Suppressor macrophage treated with lipopolysaccharide for 4 hours (primary cell): ENCODE results near the gene CACNA1H.
"Not testable (repeated sequence)": the region's sequence is repeated elsewhere in the genome, so short reads cannot be mapped to it uniquely, and the experiment has no call there.

Source experiments
- DNase-seq: peaks from one replicate; pipeline ENCODE4 v3.0.0-alpha.2; 2020

Gene CACNA1H

DNA sequence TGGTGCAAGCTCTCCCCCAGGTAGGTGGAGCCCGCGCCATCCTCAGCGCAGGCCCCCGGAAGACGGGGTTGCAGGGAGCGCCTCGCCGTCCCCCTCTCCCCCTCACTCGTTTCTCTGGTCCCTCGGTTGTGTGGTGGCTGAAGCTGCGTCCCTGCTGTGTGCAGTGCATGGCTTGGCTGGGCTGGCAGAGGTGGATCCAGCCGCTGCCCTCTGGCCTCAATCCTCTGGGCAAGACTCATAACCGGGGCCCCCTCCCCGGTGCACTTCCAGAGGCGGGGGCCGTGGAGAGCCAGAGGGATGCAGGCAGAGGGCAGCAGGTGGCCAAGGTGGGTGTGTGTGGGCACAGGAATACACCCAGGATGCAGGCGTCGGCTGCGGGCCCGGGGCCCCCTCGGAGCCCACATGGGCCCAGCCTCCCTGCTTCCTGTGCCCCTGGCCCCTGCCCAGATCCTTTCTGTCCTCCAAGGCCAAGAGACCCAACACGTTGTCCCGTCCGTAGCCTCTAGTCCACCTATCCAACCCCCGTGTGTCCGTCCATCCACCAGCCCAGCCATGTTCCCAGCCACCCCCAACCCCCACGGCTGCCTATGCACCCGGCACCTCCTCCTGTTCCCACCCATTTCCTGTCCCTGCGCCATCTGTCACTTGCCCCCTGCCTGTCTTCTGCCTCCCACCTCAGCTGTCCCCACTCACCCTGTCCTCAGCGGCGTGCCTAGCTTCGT, 62.8 kb downstream of the CACNA1H start:
- DNase-seq, result no peak

DNA sequence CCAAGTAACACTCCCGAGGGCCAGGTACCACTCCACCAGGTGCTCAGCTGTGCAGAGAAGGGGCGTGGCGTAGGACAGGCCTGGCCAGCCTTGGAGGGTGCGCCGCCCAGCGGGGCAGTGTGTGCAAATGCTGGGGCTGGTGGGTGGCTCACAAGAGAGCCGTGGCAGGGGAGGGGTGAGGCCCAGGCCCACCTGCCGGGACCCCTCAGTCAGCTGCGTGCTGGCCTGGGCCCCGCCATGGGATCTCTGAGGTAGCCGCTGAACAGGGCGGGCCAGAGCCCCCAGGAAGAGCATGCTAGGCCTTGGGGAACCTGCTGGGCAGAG, 63.4 kb downstream of the CACNA1H start:
- no peak for DNase-seq

DNA sequence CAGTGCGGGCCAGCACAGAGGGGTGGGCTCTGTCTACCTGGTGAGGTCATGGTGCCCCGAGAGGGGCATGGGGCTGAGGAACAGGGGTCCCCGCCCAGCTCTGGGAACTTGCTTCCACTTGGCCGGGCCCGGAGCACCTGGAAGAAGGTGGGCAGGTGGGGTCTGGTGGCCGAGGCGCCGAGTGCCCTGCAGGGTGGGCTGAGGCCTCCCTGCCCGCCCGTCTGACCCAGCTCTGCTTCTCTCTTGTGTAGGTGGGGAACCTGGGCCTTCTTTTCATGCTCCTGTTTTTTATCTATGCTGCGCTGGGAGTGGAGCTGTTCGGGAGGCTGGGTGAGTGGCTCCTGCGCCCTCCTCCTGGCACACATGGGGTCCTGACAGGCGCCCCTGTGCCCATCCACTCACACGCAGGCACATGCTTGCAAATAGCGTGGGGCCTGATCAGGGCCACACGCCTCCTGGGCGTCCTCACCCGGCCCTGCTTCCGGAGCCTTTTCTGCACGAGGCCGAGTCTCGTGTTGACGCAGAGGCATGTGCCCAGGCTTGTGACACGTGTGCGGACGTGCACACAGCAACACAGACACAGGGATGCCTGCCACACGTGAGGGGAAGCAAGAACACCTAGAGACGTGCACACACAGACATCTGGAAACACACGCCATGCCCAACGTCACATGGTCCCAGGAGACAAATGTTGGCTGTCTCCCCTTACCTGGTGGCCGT, 63.9 kb downstream of the CACNA1H start:
- no peak for DNase-seq

DNA sequence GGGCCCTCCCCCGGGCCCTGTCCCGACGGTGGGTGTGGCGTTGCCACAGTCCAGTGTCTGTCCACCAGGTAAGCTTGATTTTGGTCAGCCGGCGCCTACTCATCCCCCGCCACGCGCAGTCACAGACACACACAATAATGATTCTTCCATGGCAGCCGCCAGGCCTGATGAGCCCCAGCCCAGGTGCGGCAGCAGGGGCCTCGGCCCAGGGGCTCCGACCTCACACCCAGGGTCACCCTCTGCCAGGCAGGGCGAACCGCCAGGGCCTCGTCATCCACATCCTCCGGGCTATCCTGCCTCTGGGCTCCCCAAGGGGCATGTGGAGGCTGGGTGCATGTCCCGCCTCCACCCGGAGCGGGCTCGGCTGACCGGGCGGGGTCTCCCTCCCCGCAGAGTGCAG, 64.6 kb downstream of the CACNA1H start:
- DNase-seq, result no peak

DNA sequence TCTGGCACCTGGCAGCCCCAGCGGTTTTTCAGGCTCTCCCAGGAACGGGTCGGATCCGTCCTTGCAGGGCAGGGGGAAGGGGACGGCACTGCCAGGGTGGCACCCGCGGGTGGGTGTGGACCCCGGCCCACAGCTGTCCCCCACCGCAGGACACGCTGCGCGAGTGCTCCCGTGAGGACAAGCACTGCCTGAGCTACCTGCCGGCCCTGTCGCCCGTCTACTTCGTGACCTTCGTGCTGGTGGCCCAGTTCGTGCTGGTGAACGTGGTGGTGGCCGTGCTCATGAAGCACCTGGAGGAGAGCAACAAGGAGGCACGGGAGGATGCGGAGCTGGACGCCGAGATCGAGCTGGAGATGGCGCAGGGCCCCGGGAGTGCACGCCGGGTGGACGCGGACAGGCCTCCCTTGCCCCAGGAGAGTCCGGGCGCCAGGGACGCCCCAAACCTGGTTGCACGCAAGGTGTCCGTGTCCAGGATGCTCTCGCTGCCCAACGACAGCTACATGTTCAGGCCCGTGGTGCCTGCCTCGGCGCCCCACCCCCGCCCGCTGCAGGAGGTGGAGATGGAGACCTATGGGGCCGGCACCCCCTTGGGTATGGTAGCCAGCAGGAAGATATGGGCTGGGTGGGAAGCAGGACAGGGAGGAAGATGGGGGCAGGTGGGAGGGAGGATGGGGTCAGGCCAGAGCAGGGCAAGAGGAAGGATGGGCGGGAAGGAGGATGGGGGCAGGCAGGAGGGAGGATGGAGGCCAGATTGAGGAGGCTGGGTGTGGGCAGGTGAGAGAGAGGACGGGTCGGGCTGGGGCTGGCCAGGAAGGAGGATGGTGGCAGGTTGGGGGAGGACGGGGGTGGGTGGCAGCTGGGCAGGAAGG, 65.4 kb downstream of the CACNA1H start:
- no peak for DNase-seq

DNA sequence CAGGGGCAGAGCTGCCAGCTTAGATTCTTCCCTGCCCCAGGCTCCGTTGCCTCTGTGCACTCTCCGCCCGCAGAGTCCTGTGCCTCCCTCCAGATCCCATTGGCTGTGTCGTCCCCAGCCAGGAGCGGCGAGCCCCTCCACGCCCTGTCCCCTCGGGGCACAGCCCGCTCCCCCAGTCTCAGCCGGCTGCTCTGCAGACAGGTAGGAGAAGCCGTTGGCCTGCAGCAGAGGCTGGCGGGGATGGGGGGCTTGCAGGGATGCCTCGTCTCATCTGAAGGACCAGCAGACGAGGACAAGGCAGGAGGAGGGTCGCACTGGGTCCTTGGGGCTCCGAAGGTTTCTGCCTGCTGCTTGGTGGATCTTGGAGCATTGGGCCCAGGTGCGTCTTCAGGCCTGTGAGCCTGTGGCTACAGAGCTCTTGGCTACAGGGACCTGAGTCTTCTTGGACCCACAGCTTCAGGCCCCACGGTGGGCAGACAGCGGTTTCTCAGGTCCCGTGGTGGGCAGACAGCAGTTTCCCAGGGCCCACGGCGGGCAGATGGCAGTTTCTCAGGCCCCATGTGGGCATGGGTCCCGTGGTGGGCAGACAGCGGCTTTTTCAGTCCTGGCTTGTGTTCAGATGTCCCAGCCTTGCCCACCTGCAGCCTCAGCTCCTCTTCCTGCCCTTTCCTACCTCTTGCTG, 66.2 kb downstream of the CACNA1H start:
- DNase-seq, result no peak

DNA sequence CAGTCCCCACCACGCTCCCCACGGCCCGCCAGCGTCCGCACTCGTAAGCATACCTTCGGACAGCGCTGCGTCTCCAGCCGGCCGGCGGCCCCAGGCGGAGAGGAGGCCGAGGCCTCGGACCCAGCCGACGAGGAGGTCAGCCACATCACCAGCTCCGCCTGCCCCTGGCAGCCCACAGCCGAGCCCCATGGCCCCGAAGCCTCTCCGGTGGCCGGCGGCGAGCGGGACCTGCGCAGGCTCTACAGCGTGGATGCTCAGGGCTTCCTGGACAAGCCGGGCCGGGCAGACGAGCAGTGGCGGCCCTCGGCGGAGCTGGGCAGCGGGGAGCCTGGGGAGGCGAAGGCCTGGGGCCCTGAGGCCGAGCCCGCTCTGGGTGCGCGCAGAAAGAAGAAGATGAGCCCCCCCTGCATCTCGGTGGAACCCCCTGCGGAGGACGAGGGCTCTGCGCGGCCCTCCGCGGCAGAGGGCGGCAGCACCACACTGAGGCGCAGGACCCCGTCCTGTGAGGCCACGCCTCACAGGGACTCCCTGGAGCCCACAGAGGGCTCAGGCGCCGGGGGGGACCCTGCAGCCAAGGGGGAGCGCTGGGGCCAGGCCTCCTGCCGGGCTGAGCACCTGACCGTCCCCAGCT, 67.3 kb downstream of the CACNA1H start:
- DNase-seq, result no peak

DNA sequence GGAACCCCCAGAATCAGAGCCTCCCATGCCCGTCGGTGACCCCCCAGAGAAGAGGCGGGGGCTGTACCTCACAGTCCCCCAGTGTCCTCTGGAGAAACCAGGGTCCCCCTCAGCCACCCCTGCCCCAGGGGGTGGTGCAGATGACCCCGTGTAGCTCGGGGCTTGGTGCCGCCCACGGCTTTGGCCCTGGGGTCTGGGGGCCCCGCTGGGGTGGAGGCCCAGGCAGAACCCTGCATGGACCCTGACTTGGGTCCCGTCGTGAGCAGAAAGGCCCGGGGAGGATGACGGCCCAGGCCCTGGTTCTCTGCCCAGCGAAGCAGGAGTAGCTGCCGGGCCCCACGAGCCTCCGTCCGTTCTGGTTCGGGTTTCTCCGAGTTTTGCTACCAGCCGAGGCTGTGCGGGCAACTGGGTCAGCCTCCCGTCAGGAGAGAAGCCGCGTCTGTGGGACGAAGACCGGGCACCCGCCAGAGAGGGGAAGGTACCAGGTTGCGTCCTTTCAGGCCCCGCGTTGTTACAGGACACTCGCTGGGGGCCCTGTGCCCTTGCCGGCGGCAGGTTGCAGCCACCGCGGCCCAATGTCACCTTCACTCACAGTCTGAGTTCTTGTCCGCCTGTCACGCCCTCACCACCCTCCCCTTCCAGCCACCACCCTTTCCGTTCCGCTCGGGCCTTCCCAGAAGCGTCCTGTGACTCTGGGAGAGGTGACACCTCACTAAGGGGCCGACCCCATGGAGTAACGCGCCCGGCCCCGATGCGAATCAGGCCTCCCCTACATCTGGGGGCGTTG, 68.1 kb downstream of the CACNA1H start:
- no peak for DNase-seq

DNA sequence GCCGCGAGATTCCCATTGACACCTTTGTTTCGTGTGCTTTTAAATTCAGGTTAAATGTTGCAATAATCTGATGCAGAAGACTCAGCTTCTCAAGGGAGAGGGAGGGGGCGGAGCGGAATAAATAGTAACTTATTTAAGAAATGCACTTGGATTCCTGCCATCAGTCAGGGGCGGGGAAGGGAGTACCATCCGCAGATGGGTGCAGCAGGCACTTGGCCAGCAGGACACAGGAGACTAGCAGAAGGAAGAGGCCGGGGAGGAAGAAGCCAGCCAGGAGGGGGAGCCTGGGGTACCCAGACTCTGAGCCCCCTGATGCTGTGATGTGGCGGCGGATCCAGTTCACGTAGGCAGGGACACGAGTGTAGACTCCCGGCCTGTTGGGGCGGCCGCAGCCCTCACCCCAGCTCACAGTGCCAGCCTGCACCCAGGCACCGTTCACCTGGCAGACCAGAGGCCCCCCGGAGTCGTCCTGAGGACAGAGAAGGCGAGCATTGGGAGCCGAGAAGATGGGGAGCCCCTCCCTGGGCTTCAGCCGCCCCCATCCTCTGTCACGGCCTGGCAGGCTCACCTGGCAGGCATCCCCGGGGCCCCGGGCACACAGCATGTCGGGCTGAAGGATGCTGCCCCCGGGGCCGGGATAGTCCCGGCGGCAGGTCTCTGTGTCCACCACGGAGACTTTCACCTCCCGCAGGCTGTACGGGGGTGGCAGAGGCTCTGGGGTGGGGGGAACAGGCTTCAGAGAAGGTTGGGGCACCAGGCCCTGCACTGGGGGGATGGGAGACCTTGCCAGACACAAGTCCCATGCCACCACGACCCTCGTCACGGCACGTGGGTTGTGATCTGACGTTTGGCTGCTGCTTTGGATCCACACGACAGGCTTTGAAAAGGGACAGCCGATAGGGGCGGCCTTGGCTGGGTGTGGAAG, 69.0 kb downstream of the CACNA1H start:
- no peak for DNase-seq

DNA sequence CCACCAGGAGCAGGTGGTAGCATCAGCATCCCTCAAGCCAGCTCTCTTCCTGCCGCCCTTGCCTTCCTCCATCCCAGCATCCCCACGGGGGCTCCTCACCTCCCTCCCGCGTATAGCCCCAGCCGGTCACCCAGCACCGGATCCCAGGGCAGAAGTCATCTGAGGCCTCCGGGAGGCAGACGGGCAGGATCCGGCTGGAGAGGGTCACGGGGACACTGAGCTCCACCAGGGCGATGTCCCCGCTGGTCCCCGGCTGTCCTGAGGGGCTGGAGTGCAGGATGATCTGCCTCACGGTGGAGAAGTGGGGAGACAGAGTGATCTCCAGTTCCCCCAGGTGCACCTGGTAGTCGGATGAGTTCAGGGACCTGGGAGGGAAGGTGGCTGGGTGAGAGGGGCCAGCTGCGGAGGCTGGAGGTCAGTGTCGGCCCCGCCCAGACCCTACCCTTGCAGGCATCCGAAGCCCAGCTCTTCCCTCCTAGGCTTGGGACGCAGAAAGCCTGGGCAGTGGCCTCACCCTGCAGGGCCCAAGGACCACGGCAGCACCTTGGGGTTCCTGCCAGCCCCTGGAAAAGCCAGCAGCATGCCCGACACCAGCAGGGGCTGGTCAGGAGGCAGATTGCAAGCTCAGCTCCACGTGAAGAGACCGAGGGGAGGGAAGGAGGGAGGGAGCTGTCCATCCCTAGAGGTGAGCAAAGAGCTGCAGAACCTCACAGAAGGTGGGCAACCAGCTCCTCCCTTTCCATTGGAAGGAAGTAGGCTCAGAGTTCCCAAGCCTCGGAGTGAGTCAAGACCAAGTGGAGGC, 69.8 kb downstream of the CACNA1H start:
- no peak for DNase-seq

DNA sequence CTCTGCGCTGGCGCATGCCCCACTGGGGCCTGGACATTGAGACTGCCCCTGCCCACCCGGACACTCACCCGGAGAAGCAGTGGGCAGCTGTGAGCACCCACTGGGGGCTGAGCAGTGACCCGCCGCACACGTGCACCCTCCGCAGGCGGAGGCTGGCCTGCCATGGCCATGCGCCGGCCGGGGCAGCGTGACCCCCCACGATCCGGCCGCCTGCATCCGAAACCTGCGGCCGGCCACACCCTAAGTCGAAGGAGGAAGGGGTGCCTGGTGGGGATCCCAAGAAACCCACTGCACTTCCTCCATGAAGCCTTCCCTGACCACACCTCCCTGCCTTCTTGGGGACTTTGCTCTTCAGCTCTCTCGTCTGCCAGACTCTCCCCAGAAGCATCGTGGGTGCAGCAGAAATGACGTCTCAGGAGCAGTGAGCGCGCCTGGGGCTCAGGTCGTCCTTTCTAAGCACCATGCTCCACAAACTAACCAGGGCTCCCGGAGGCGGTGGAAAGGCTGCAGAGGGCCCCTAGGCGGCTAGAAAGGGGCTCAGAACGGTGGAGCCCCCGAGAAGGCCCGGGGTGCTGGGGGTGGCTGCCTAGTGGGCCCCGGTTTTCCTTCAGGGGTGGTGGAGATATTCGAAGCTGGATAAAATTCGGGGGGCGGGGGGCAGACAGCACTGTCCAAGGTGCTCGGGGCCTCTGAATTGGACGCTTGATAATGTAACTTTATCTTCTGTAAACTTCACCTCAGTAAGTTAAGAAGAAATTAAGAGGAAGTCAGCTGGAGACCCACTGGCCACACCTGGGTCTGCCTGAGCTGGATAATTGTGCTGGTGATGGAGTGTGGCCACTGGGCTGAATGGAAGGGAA, 70.7 kb downstream of the CACNA1H start:
- DNase-seq, result no peak

DNA sequence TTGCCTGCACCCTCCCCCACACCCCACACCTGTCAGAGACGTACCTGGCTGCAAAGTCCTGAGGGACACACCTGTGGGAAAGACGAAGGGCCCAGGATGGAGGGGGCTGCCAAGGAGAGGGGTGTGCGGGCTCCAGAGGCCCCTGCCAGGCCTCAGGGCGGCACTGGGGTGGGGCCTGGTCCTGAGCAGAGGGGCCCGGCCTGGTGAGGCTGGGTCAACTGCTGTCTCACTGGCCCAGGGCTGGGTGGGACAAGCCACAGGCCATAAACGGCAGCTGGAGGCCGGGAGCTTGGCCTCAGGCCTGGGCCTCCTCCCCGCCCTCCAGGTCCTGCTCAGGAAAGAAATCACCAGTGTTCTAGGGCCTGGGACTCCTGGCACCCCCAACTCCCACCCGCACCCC, 71.7 kb downstream of the CACNA1H start:
- no peak for DNase-seq

DNA sequence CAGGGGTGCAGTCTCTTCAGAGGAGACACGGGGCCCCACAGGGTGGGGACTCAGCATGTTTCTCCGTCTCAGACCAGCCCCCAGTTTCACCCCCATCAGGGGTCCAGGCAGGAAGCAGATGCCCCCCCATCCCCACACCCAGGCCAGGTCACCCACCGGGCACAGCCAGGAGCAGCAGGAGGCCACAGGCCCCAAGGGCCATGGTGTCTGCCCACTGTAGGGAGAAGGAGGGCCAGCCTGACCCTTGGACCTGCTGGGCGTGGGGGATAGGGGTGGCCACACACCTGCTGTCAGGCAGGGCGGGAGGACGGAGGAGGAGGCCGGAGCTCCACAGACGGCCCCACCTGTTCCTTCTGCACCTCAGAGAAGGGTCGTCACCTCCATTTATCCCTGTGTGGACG, 72.1 kb downstream of the CACNA1H start, which contains the start of gene TPSG1:
Gene TPSG1, minus strand, starts transcription at position 218 of the 401 bp plus-strand sequence. Its CDS starts 16 bp downstream, at position 202.
- no peak for DNase-seq

DNA sequence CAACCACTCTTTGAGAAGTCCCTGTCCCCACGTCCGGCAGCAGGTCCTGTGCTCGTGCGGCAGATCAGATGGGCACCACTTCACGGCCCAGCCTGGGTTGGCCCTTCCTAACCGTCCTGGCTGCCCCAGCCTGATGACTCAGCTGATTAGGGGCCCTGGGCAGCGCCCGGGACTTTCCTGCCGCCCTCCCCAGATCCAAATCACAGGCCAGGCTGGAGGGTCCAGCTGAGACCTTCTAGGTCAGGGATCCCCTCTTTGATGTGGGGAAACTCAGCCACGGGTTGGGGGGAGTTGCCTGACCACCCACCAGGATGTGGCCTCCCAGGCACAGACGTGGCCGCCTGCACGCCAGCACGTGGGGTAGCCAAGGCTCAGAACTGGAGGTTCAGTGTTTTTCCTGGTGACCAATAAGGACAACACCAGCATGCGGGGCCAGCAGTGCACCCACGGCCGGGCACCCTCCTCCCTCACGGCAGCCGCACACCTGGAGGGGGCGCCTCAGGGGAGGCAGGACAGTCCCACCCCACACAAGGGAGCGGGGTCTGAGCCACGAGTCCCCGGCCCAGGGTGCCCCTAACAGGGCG, 72.9 kb downstream of the CACNA1H start:
- not testable (repeated sequence) for DNase-seq

DNA sequence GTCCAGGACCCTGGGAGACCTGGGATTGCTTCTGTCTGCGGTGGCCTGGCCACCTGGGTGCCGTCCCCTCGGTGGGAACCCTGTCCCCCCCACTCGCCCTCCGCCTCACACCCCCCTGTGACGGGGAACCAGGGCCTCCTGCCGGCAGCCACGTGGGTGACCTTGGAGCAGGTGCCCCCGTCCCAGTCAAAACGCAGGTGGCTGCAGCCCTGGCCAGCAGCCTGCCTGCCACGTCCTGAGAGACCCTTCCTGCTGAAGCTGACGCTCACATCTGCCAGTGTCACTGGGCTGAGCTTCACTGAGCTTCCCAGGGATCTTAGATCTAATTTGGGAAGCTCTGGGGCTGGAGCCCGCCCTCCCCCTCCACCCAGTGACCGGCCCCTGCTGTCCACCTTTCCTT, 73.8 kb downstream of the CACNA1H start:
- DNase-seq, result not testable (repeated sequence)

DNA sequence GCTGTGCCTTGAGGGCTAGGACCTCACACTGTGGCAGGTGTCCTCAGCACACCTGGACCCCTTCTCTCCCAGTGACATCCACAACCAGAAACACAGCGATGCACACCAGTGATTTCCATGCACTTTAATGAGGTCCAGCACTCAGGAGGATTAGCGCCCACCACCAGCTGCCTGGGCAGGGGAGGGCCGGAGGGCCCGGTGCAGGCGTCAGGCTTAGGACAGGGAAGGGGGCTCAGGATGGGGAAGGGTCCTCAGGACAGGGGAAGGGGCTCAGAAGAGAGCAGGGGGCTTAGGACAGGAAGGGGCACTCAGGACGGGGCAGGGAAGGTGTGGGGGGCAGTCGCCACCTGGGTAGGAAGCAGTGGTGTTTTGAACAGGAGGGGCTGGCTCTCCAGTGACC, 75.3 kb downstream of the CACNA1H start:
- DNase-seq, result not testable (repeated sequence)

DNA sequence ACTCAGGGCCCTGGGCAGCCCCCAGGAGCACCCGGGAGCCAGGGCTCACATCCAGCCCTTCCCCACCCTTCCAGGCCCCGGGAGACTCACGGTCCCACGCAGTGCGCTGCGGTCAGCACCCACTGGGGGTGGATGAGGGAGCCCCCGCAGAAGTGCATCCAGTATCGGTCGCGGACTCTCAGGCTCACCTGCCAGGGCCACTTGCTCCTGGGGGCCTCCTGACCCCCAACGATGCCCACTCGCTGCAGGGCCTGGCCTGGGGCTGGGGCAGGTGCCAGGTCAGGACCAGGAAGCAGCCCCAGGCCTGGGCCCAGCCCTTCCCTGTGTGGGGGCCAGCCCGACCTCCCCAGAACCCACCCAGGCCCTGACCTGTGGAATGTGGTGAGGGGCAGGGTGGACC, 76.6 kb downstream of the CACNA1H start:
- DNase-seq, result not testable (repeated sequence)

DNA sequence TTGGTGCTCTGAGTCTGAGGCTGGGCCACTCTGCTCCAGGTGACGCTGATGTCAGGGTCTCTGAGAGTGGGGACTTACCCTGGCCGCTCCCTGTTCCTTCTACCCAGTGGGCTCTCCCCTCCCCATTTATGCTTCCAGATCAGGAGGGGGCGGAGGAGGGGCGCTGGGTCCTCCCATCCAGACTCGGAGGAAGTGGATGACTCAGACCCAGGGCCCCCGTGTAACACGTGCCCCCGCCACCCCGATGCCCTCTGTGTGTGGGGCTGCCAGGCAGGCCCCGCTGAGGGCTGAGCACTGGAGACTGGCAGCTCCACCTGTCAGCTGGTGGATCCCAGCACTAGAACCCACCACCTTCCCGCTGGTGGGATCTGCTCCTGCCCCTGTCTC, 77.2 kb downstream of the CACNA1H start, which contains the start of gene TPSB2:
Gene TPSB2, minus strand, starts transcription at position 101 of the 387 bp plus-strand sequence. CDS start 233 bp downstream, outside the sequence.
- not testable (repeated sequence) for DNase-seq
